Panc1 (cell line): Measurements from ENCODE around the gene KAT6B. TPM values are rescaled to one million over a fixed set of nuclear protein-coding genes. Genes with fewer than 3 reads are reported as not detected.

ENCODE experiments used
- ATAC-seq: fragments of 200-7000 bp; cut with Tn5 transposase; 2 replicates; pipeline ENCODE4 v1.9.1; 2020; ENCODE audit warnings: mild to moderate bottlenecking, moderate library complexity
- BruUV-seq: library from RNA; stranded (reverse); fragments of 400-500 nt; replicated peaks from 2 replicates; lab custom pipeline; 2021; lab: Mats Ljungman, UMichigan
- CTCF ChIA-PET: fragments of 300-600 bp; sonication (Branson Sonifier 250); formaldehyde crosslinking; loops from one replicate; lab custom pipeline; 2022; ENCODE audit warnings: antibody characterized with exemption; lab: Charles Lee
- POLR2A ChIA-PET: fragments of 300-600 bp; sonication (Branson Sonifier 250); formaldehyde crosslinking; loops from one replicate; lab custom pipeline; 2022; ENCODE audit warnings: antibody characterized with exemption; lab: Charles Lee
- DNase-seq: peaks from one replicate; pipeline ENCODE4 v3.0.0-alpha.2; 2010; ENCODE audit warnings: low read depth, low spot score
- H3K27ac ChIP-seq: 2 replicates; pipeline ENCODE4 v1.5.1; 2011; ENCODE audit warnings: mild to moderate bottlenecking, low read length, inconsistent platforms
- H3K27me3 ChIP-seq: fragments of 200-500 bp; sonication (Bioruptor generic); 2 replicates; pipeline ENCODE4 v1.6.0; 2014; ENCODE audit warnings: low read length, inconsistent platforms; ENCODE audit not compliant: control insufficient read depth, insufficient read depth
- H3K36me3 ChIP-seq: fragments of 200-500 bp; sonication (Bioruptor generic); 2 replicates; pipeline ENCODE4 v1.5.1; 2014; ENCODE audit warnings: inconsistent platforms, mild to moderate bottlenecking, low read length, moderate library complexity; ENCODE audit not compliant: control insufficient read depth, insufficient read depth
- H3K4me1 ChIP-seq: 2 replicates; pipeline ENCODE4 v1.5.1; 2011; ENCODE audit warnings: inconsistent platforms, mild to moderate bottlenecking, low read length, moderate library complexity; ENCODE audit not compliant: control insufficient read depth, insufficient read depth
- H3K4me3 ChIP-seq, 2 experiments: 2 replicates each; pipeline ENCODE4 v1.5.1; 2011 to 2012; ENCODE audit warnings: low read depth in 2 of 2, low read length in 2 of 2, mild to moderate bottlenecking in 2 of 2, inconsistent platforms in 1 of 2, moderate library complexity in 1 of 2
- H3K9me3 ChIP-seq: fragments of 200-500 bp; sonication (Bioruptor generic); 2 replicates; pipeline ENCODE4 v1.5.1; 2014; ENCODE audit warnings: low read depth, mild to moderate bottlenecking, inconsistent platforms, low read length, moderate library complexity; ENCODE audit not compliant: control insufficient read depth, insufficient read depth
- POLR2AphosphoS5 ChIP-seq: IDR thresholded peaks from 2 replicates; pipeline ENCODE4 v1.6.1; 2012; ENCODE audit warnings: mild to moderate bottlenecking, low read depth, low read length, moderate library complexity
- SIN3A ChIP-seq: IDR thresholded peaks from 2 replicates; pipeline ENCODE4 v1.6.1; 2012; ENCODE audit warnings: low read depth, mild to moderate bottlenecking, low read length, moderate library complexity, borderline replicate concordance; ENCODE audit not compliant: insufficient read depth
- TCF7L2 ChIP-seq: IDR thresholded peaks from 2 replicates; pipeline ENCODE4 v1.6.1; 2011; ENCODE audit warnings: mild to moderate bottlenecking, low read depth, low read length, inconsistent platforms
- in situ Hi-C: cut with HindIII; loops from 2 replicates; pipeline ENCODE4 v1.10.0; 2016; ENCODE audit warnings: low sequenced_read_pairs, low pct_unique_long_range_greater_than_20kb
- intact Hi-C: fragments of 100-400 bp; cut with micrococcal nuclease; formaldehyde crosslinking; loops from one replicate; pipeline ENCODE4 v1.10.0; 2022; ENCODE audit not compliant: unreplicated experiment
- total RNA-seq: library from RNA; stranded (reverse); gene quantifications from one replicate; pipeline ENCODE4 v1.2.1, GENCODE V29; 2021; ENCODE audit not compliant: unreplicated experiment
- TF ChIP-seq, protein P1 (sequence below): fragments of 450-650 bp; IDR thresholded peaks from 2 replicates; pipeline ENCODE4 v1.5.1; 2017; ENCODE audit warnings: mild to moderate bottlenecking
- TF ChIP-seq, protein P2 (sequence below), 2 experiments: IDR thresholded peaks; 2 replicates each; pipeline ENCODE4 v1.6.1; 2011 to 2012; ENCODE audit warnings: low read depth in 2 of 2, control low read depth in 1 of 2, low read length in 1 of 2, mild to moderate bottlenecking in 1 of 2, moderate library complexity in 1 of 2; ENCODE audit not compliant: insufficient read depth in 1 of 2

KAT6B gene
- total RNA-seq, 1 experiment from 2014 or later = 31.1 TPM

DNA sequence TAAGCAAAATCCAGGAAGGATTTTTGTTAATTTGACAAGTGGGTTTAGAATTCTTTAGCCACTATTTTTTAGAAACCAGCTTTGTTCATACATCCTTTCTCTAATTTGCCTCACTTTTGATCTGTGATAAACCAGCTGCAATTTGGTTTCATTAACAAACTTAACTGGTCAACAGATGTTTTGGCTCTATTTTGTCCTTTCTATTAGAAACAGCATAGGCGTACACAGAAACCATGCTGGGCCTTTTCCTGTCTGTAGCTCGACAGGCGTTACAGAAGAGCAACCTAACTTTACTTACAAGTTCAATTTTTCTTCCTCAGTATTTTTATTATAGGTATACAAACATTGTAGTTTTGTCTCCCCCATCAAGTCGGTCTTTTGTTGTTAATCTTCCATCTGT is 28.2 kb downstream of the KAT6B start:
- H3K36me3 ChIP-seq = no peaks in the 10 kb centered on the region
- ATAC-seq (no peak), DNase-seq (no peak)
- H3K4me1 ChIP-seq = peaks cover 6% of the 10 kb centered on the region; the same call in 1 of the 2 replicates
- ChIA-PET CTCF (no interaction called here), POLR2A (no interaction called here)
- BruUV-seq = no TSS peak
- no peaks in the 10 kb centered on the region for H3K27me3 ChIP-seq
- intact Hi-C loops = no loop called here
- no peaks in the 10 kb centered on the region for H3K9me3 ChIP-seq
- no peak overlapping the region for H3K27ac ChIP-seq
- H3K4me3 ChIP-seq = no peak overlapping the region
- TF ChIP-seq, protein P1, sequence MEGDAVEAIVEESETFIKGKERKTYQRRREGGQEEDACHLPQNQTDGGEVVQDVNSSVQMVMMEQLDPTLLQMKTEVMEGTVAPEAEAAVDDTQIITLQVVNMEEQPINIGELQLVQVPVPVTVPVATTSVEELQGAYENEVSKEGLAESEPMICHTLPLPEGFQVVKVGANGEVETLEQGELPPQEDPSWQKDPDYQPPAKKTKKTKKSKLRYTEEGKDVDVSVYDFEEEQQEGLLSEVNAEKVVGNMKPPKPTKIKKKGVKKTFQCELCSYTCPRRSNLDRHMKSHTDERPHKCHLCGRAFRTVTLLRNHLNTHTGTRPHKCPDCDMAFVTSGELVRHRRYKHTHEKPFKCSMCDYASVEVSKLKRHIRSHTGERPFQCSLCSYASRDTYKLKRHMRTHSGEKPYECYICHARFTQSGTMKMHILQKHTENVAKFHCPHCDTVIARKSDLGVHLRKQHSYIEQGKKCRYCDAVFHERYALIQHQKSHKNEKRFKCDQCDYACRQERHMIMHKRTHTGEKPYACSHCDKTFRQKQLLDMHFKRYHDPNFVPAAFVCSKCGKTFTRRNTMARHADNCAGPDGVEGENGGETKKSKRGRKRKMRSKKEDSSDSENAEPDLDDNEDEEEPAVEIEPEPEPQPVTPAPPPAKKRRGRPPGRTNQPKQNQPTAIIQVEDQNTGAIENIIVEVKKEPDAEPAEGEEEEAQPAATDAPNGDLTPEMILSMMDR = no peak
- no peak for TF ChIP-seq TCF7L2
- no peak for TF ChIP-seq POLR2AphosphoS5
- TF ChIP-seq SIN3A = no peak
- TF ChIP-seq, protein P2, sequence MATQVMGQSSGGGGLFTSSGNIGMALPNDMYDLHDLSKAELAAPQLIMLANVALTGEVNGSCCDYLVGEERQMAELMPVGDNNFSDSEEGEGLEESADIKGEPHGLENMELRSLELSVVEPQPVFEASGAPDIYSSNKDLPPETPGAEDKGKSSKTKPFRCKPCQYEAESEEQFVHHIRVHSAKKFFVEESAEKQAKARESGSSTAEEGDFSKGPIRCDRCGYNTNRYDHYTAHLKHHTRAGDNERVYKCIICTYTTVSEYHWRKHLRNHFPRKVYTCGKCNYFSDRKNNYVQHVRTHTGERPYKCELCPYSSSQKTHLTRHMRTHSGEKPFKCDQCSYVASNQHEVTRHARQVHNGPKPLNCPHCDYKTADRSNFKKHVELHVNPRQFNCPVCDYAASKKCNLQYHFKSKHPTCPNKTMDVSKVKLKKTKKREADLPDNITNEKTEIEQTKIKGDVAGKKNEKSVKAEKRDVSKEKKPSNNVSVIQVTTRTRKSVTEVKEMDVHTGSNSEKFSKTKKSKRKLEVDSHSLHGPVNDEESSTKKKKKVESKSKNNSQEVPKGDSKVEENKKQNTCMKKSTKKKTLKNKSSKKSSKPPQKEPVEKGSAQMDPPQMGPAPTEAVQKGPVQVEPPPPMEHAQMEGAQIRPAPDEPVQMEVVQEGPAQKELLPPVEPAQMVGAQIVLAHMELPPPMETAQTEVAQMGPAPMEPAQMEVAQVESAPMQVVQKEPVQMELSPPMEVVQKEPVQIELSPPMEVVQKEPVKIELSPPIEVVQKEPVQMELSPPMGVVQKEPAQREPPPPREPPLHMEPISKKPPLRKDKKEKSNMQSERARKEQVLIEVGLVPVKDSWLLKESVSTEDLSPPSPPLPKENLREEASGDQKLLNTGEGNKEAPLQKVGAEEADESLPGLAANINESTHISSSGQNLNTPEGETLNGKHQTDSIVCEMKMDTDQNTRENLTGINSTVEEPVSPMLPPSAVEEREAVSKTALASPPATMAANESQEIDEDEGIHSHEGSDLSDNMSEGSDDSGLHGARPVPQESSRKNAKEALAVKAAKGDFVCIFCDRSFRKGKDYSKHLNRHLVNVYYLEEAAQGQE (IDR thresholded peaks at IDR 0.05; ENCODE audit: insufficient read depth in 1 of 2, low read depth in 2 of 2, low read length in 1 of 2) = no peak
- in situ Hi-C loops = no loop called here

- ChIA-PET CTCF (no interaction called here), POLR2A (no interaction called here)
- Histone ChIP-seq H3K4me1 (peaks cover 6% of the 10 kb centered on the region; the same call in 1 of the 2 replicates), H3K27me3 (no peaks in the 10 kb centered on the region), H3K4me3 (no peak overlapping the region), H3K27ac (no peak overlapping the region), H3K36me3 (no peaks in the 10 kb centered on the region), H3K9me3 (no peaks in the 10 kb centered on the region)
- DNase-seq (no peak), ATAC-seq (no peak; the same call in 1 of the 2 replicates)
- TF ChIP-seq, protein P1 = no peak
- TF ChIP-seq TCF7L2 = no peak
- TF ChIP-seq POLR2AphosphoS5 = no peak
- no peak for TF ChIP-seq SIN3A
- TF ChIP-seq, protein P2 (IDR thresholded peaks at IDR 0.05; ENCODE audit: insufficient read depth in 1 of 2, low read depth in 2 of 2, low read length in 1 of 2) = no peak
- intact Hi-C loops = no loop called here
- in situ Hi-C loops = no loop called here
- no TSS peak for BruUV-seq
Observed at GRCh38 chr10:74855027-74855426, 28.6 kb downstream of the KAT6B start.
